GM12865 (cell line): Measurements from ENCODE around the gene SLC22A3.
A peak's percentile ranks its signal among the peaks of the same experiment; 100 is the strongest.

Experiments
- DNase-seq: peaks from one replicate; pipeline ENCODE4 v3.0.0; 2010; ENCODE audit warnings: low read depth
- H3K4me3 ChIP-seq: 2 replicates; pipeline ENCODE4 v1.5.1; 2011; ENCODE audit warnings: mild to moderate bottlenecking, low read depth, low read length, control low read depth
- CTCF ChIP-seq: IDR thresholded peaks from 2 replicates; pipeline ENCODE4 v1.5.1; 2011; ENCODE audit warnings: low read length, control low read depth, low read depth, inconsistent platforms; ENCODE audit not compliant: insufficient read depth; ENCODE audit errors: missing control alignments

SLC22A3 gene

DNA sequence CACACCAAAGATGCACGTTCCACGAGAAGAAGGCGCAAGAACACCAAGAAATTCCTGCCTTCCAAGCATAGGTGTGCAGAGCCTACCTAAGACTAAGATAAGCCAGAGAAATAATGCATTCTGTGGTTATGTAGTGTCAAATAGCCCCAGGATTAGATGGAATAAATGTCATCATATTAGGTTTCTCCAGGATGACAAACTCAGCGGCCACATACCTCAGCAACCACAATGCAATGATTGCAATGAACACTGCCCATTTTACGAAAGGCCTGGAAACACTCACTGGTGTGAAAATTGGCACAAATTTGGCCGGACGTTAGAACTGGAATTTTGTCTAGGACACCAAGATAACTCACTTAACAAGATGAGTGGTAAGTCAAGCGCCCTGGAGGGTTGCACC lies 129.7 kb downstream of the SLC22A3 start:
- no peak for TF ChIP-seq CTCF
- no peak for DNase-seq

GRCh38 chr6:160487116-160487515 lies 138.9 kb downstream of the SLC22A3 start:
- H3K4me3 ChIP-seq: no peak overlapping the region
- TF ChIP-seq CTCF: no peak
- no peak for DNase-seq

More for the DNA sequence above, 129.7 kb downstream of the SLC22A3 start:
- no peak overlapping the region for H3K4me3 ChIP-seq

DNA sequence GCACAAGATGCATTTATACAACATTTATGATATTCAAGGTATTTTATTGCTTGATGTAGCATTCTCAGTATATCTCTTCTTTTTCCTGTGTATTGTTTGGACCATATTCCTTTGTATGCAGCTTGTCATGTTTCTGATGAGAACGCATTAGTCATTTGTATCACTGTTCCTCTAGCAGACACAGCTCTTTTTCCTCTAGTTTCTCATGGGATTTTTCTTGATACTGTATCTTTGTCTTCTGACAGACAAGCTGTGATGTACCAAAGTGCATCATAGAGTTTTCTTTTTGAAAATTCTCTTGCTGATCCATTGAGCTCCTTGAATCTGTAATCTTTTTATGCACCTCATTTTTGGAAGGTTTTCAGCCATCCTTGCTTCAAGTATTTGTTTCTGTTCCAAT lies 140.9 kb downstream of the SLC22A3 start:
- TF ChIP-seq CTCF: no peak
- no peak for DNase-seq
- no peak overlapping the region for H3K4me3 ChIP-seq

GRCh38 chr6:160494576-160494975 lies 146.4 kb downstream of the SLC22A3 start:
- no peak for DNase-seq
- no peak overlapping the region for H3K4me3 ChIP-seq
- TF ChIP-seq CTCF: no peak

DNA sequence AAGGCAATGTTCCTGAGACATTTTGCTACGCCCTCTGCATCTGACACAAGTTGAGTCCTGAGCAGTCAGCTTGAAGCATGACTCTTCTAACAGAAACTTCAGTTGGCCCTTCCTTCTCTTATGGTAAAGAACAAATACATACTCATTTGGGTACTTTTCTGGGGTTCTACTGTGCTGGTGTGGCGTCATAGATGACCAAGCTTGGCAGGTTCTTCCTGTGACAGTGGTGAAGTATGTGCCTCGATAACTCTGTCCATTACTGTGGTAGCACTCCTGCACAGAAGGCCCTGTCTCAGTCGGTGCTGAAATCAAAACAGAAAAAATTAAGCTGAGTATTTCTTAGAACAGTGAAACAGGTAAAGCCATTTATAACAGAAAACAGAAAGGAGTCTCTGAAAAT lies 152.5 kb downstream of the SLC22A3 start:
- TF ChIP-seq CTCF: no peak

More for the DNA sequence above, 152.5 kb downstream of the SLC22A3 start:
- DNase-seq: peak; percentile 14
- H3K4me3 ChIP-seq: no peak overlapping the region
